BLaER1 treated with 17β-estradiol and CSF1 and Interleukin-3, amounts not matched to agents 10 nM and 100 nM (cell line): ENCODE measurements around the gene PIK3R3.
A peak's percentile ranks its signal among the peaks of the same experiment; 100 is the strongest.
"Not testable (repeated sequence)": the region's sequence is repeated elsewhere in the genome, so short reads cannot be mapped to it uniquely, and the experiment has no call there.

Experiments
- H3K27ac ChIP-seq, 11 experiments: shearing (Covaris generic); formaldehyde crosslinking; 2 replicates each; pipeline ENCODE4 v1.8.1; 2022
- H3K27me3 ChIP-seq, 11 experiments: shearing (Covaris generic); formaldehyde crosslinking; 2 replicates each; pipeline ENCODE4 v1.8.1; 2022
- H3K36me3 ChIP-seq, 11 experiments: shearing (Covaris generic); formaldehyde crosslinking; 2 replicates each; pipeline ENCODE4 v1.8.1; 2022
- H3K4me1 ChIP-seq, 10 experiments: shearing (Covaris generic); formaldehyde crosslinking; 2 replicates each; pipeline ENCODE4 v1.8.1; 2022
- H3K4me2 ChIP-seq, 11 experiments: shearing (Covaris generic); formaldehyde crosslinking; 2 replicates each; pipeline ENCODE4 v1.8.1; 2022
- H3K4me3 ChIP-seq, 10 experiments: shearing (Covaris generic); formaldehyde crosslinking; 2 replicates each; pipeline ENCODE4 v1.8.1; 2022
- H3K9ac ChIP-seq, 11 experiments: shearing (Covaris generic); formaldehyde crosslinking; 2 replicates each; pipeline ENCODE4 v1.8.1; 2022
- H3K9me3 ChIP-seq, 11 experiments: shearing (Covaris generic); formaldehyde crosslinking; replicated peaks in 1 of 11; 2 replicates each; pipeline ENCODE4 v1.8.1; 2022
- H4K20me1 ChIP-seq, 11 experiments: shearing (Covaris generic); formaldehyde crosslinking; 2 replicates each; pipeline ENCODE4 v1.8.1; 2022
- Cebpa-rat ChIP-seq, 11 experiments: shearing (Covaris generic); IDR thresholded peaks; 2 replicates each; pipeline ENCODE4 v1.8.1; 2022

The PIK3R3 gene

DNA sequence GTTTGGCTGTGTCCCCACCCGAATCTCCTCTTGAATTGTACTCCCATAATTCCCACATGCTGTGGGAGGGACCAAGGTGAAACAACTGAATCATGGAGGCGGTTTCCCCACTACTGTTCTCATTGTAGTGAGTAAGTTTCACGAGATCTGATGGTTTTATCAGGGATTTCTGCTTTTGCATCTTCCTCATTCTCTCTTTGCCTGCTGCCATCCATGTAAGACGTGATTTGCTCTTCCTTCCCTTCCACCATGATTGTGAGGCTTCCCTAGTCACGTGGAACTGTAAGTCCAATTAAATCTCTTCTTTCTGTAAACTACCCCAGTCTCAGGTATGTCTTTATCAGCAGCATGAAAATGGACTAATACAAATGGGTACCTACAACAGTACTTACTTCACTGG, 73.5 kb downstream of the PIK3R3 start:
- Histone ChIP-seq H3K4me1 (peaks cover 6 to 17% (median 14%) of the 10 kb centered on the region in 10 experiments; a peak in 17 of 20 replicates), H3K9me3 (peaks cover 16 to 33% (median 25%) of the 10 kb centered on the region in 11 experiments), H3K36me3 (peaks cover 17 to 100% (median 96%) of the 10 kb centered on the region in 11 experiments), H3K9ac (no peak overlapping the region), H4K20me1 (no peaks in the 10 kb centered on the region), H3K27me3 (no peaks in the 10 kb centered on the region), H3K4me2 (no peak overlapping the region), H3K27ac (no peak overlapping the region), H3K4me3 (no peak overlapping the region)
- no peak for TF ChIP-seq Cebpa-rat (IDR thresholded peaks at IDR 0.05)

DNA sequence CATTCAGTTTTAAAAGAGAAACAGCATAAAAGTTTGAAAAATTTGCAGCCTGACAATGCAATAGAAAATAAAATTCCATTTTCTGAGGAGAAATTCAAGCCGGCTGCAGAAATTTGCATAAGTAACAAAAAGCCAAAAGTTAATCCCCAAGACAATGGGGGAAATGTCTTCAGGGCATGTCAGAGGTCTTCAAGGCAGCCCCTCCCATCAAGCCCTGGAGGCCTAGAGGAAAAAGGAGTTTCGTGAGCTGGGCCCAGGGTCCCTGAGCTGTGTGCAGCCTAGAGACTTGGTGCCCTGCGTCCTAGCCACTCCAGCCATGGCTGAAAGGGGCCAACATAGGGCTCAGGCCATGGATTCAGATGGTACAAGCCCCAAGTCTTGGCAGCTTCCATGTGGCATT, 74.6 kb downstream of the PIK3R3 start:
- TF ChIP-seq Cebpa-rat (IDR thresholded peaks at IDR 0.05) = no peak
- Histone ChIP-seq H3K4me2 (no peak overlapping the region), H3K27ac (no peak overlapping the region), H3K4me1 (peaks cover 2 to 14% (median 7%) of the 10 kb centered on the region in 10 experiments; a peak in 17 of 20 replicates), H3K4me3 (no peak overlapping the region), H3K9ac (no peak overlapping the region), H4K20me1 (no peaks in the 10 kb centered on the region), H3K27me3 (no peaks in the 10 kb centered on the region), H3K36me3 (peaks cover 17 to 100% (median 97%) of the 10 kb centered on the region in 11 experiments), H3K9me3 (peaks cover 16 to 33% (median 25%) of the 10 kb centered on the region in 11 experiments)

DNA sequence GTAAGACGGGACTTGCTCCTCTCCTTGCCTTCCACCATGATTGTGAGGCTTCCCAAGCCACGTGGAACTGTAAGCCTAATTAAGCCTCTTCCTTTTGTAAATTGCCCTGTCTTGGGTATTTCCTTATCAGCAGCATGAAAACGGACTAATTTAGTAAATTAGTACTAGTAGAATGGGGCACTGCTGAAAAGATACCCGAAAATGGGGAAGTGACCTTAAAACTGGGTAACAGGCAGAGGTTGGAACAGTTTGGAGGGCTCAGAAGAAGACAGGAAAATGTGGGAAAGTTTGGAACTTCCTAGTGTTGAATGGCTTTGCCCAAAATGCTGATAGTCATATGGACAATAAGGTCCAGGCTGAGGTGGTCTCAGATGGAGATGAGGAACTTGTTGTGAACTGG, 75.2 kb downstream of the PIK3R3 start:
- H3K27me3 ChIP-seq, H3K27ac ChIP-seq, H3K9ac ChIP-seq, H4K20me1 ChIP-seq, H3K4me3 ChIP-seq, H3K4me1 ChIP-seq: not testable (repeated sequence)
- Histone ChIP-seq H3K36me3 (peaks cover 17 to 100% (median 96%) of the 10 kb centered on the region in 11 experiments), H3K9me3 (peaks cover 16 to 33% (median 25%) of the 10 kb centered on the region in 11 experiments), H3K4me2 (peak overlapping the region in 2 of 11 experiments; percentile 12; a peak in 1 of 22 replicates)

DNA sequence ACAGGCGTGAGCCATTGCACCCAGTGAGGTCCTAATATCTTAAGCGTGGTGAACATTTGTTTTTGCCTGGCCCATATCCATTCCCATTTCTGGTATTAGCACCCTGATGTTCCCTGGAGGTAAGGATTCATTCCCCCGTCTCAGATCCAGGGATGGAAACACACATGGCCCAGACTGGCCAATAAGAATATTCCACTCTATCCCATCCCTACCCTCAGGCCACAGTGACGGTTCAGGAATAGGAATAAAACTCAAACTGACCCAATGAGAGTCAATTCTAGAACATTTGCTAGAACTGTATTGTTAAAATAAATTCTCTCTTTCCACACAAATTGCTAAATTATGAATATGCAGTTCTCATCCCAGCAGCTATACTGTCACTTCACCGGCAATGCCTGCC, 76.1 kb downstream of the PIK3R3 start:
- Histone ChIP-seq H3K4me3 (no peak overlapping the region), H4K20me1 (0 out of 22 replicates have a peak, but pooled peaks cover 0 to 6% (median 0%) of the 10 kb centered on the region in 11 experiments), H3K27ac (no peak overlapping the region), H3K4me1 (peaks cover 0 to 8% (median 0%) of the 10 kb centered on the region in 10 experiments; a peak in 3 of 20 replicates), H3K9ac (no peak overlapping the region), H3K9me3 (peaks cover 16 to 30% (median 25%) of the 10 kb centered on the region in 11 experiments), H3K4me2 (peak overlapping the region in 1 of 11 experiments; percentile 12; a peak in 1 of 22 replicates), H3K27me3 (no peaks in the 10 kb centered on the region), H3K36me3 (peaks cover 12 to 100% (median 94%) of the 10 kb centered on the region in 11 experiments)
- no peak for TF ChIP-seq Cebpa-rat (IDR thresholded peaks at IDR 0.05)

DNA sequence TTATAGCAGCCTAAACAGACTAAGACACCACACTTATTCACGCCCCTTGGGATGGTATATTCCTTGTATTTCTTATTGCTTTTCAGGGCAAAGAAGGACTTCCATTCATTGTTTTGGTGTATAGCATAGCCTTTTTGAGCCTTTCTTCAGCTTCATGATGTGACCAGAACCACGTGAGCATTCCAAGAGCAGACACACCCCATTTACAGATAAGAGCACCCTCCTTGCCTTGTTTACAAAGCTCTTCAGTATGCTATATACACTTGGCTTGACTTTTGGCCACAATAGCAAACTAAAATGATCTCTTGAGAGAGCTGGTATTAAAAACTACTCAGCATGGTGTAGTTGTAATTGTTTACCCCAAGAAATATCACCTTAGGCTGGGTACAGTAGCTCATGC, 78.7 kb downstream of the PIK3R3 start:
- H3K4me1 ChIP-seq = peaks cover 0 to 8% (median 0%) of the 10 kb centered on the region in 10 experiments; a peak in 3 of 20 replicates
- no peak for TF ChIP-seq Cebpa-rat (IDR thresholded peaks at IDR 0.05)
- peaks cover 0 to 8% (median 0%) of the 10 kb centered on the region in 11 experiments; a peak in 1 of 22 replicates for H4K20me1 ChIP-seq
- H3K9ac ChIP-seq = no peak overlapping the region
- no peak overlapping the region for H3K4me2 ChIP-seq
- H3K36me3 ChIP-seq = peaks cover 1 to 100% (median 86%) of the 10 kb centered on the region in 11 experiments; a peak in 21 of 22 replicates
- peaks cover under 1 to 10% (median 6%) of the 10 kb centered on the region in 11 experiments; a peak in 20 of 22 replicates for H3K9me3 ChIP-seq
- H3K27me3 ChIP-seq = no peaks in the 10 kb centered on the region
- H3K4me3 ChIP-seq = no peak overlapping the region
- H3K27ac ChIP-seq = no peak overlapping the region

DNA sequence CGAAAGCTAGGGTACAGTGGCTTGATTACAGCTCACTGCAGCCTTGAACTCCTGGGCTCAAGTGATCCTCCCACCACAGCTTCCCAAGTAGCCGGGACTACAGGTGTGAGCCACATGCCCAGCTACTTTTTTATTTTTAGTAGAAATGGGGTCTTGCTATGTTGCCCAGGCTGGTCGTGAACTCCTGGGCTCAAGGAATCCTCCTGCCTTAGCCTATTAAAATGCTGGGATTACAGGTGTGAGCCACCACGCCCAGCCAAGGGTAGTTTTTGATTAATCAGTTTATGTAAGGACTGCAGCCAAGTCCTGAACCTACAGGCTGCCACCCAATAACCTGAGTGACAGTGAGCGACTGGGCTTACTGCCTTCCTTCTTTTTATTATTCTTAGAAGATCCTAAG, 88.3 kb downstream of the PIK3R3 start:
- H3K4me1 ChIP-seq = peaks cover 34 to 52% (median 39%) of the 10 kb centered on the region in 10 experiments
- H3K27ac ChIP-seq = peak overlapping the region in 8 of 11 experiments; percentile 65 to 79 (median 77); a peak in 16 of 22 replicates
- peaks cover 0 to 95% (median 85%) of the 10 kb centered on the region in 11 experiments; a peak in 17 of 22 replicates for H3K36me3 ChIP-seq
- H3K4me2 ChIP-seq = peak overlapping the region; percentile 55 to 81 (median 72); a peak in 21 of 22 replicates
- H3K27me3 ChIP-seq = no peaks in the 10 kb centered on the region
- TF ChIP-seq Cebpa-rat (IDR thresholded peaks at IDR 0.05) = no peak
- H3K9ac ChIP-seq = peak overlapping the region in 7 of 11 experiments; percentile 7 to 66 (median 25); a peak in 9 of 22 replicates
- no peaks in the 10 kb centered on the region for H3K9me3 ChIP-seq
- H3K4me3 ChIP-seq = no peak overlapping the region
- peaks cover 0 to 9% (median 5%) of the 10 kb centered on the region in 11 experiments; a peak in 3 of 22 replicates for H4K20me1 ChIP-seq

DNA sequence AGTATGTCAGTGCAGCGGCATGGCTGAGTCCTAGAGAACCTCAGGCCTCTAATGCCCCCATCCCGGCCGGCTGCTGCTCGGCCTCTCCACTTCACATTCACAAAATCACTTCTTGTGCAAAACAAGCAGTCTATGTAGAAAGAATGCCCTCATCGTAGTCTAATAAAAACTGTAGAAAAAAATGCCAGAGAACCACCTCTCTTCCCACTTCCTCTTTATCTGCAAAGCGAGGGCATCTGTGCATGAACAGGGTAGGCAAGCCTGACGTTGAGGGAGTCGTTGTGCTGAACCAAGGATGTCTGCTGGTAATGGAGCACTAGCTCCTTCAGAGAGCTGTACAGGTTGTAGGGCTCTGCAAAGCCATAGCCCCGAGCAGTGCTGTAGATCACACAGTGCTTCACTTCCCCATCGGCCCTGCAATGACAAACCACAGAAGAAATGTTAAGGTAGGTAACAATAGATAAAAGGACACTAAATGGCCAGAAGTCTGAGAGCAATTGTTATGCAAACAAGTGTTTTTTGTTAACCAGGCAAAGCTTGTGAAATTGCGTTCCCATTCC, 88.9 kb downstream of the PIK3R3 start:
- peak in 5 of 11 experiments; percentile 10 to 59 (median 48); a peak in 7 of 22 replicates for TF ChIP-seq Cebpa-rat (IDR thresholded peaks at IDR 0.05)
- peak overlapping the region; percentile 55 to 81 (median 72) for H3K4me2 ChIP-seq
- no peak overlapping the region; a peak in 1 of 20 replicates for H3K4me3 ChIP-seq
- peak overlapping the region in 10 of 11 experiments; percentile 31 to 70 (median 60); a peak in 17 of 22 replicates for H3K9ac ChIP-seq
- H3K36me3 ChIP-seq = peaks cover 0 to 94% (median 83%) of the 10 kb centered on the region in 11 experiments; a peak in 17 of 22 replicates
- H3K4me1 ChIP-seq = peaks cover 34 to 53% (median 39%) of the 10 kb centered on the region in 10 experiments
- H3K9me3 ChIP-seq = no peaks in the 10 kb centered on the region
- H3K27me3 ChIP-seq = no peaks in the 10 kb centered on the region
- H4K20me1 ChIP-seq = peaks cover 0 to 9% (median 5%) of the 10 kb centered on the region in 11 experiments; a peak in 3 of 22 replicates
- peak overlapping the region in 9 of 11 experiments; percentile 62 to 79 (median 78); a peak in 18 of 22 replicates for H3K27ac ChIP-seq

DNA sequence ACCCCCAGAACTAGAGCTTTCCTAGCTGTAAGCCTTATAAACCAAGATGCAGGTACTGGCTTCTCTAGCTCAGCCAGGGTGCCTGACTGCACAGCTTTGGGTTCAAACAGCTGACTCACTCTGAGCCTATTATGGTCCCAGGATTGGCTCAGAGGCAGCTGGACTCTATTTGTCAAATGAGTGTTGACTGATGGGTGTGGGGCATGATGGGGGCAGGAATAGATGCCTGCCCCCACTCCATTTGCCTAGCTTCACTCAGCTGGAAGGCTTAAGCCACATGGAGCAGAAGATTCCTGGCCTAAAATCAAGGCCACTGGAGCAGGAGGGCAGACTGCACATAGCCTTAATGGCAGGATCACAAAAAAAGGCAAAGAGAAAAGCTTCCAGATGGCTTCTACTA, 90.5 kb downstream of the PIK3R3 start:
- peak overlapping the region in 9 of 11 experiments; percentile 10 to 79 (median 78); a peak in 16 of 22 replicates for H3K27ac ChIP-seq
- H3K4me3 ChIP-seq = no peak overlapping the region
- H3K4me2 ChIP-seq = peak overlapping the region; percentile 55 to 81 (median 72)
- H3K9me3 ChIP-seq = no peaks in the 10 kb centered on the region
- H3K4me1 ChIP-seq = peaks cover 34 to 60% (median 39%) of the 10 kb centered on the region in 10 experiments
- no peaks in the 10 kb centered on the region for H3K27me3 ChIP-seq
- H4K20me1 ChIP-seq = peaks cover 0 to 15% (median 6%) of the 10 kb centered on the region in 11 experiments; a peak in 7 of 22 replicates
- no peak for TF ChIP-seq Cebpa-rat (IDR thresholded peaks at IDR 0.05)
- H3K36me3 ChIP-seq = peaks cover 0 to 89% (median 68%) of the 10 kb centered on the region in 11 experiments; a peak in 17 of 22 replicates
- peak overlapping the region in 5 of 11 experiments; percentile 10 to 66 (median 15); a peak in 5 of 22 replicates for H3K9ac ChIP-seq

DNA sequence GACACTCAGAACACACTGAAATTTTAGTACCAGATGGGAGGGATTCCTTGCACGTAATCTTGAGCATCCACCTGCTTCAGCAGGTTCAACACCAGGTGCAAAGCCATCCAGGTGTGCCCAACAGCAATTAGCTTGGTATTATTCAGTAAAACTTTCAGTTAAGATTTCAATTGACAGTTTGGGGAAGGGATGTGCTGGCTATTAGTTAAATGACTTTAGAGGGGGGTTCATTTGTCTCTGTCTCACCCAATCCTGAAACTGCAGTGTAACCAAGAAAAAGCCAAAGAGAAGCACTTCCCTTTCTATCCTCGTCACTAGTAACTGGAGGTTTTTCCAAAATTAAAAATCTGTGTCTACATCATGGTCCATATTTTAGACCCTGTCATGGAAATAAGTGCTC, 90.9 kb downstream of the PIK3R3 start:
- Histone ChIP-seq H3K4me3 (no peak overlapping the region), H3K4me2 (peak overlapping the region; percentile 55 to 81 (median 72); a peak in 18 of 22 replicates), H3K36me3 (peaks cover 0 to 89% (median 64%) of the 10 kb centered on the region in 11 experiments; a peak in 17 of 22 replicates), H3K4me1 (peaks cover 34 to 63% (median 39%) of the 10 kb centered on the region in 10 experiments), H4K20me1 (peaks cover 0 to 19% (median 6%) of the 10 kb centered on the region in 11 experiments; a peak in 7 of 22 replicates), H3K27me3 (no peaks in the 10 kb centered on the region), H3K27ac (peak overlapping the region in 8 of 11 experiments; percentile 72 to 79 (median 78); a peak in 14 of 22 replicates), H3K9ac (peak overlapping the region in 2 of 11 experiments; percentile 15 to 19; a peak in 1 of 22 replicates), H3K9me3 (no peaks in the 10 kb centered on the region)
- TF ChIP-seq Cebpa-rat (IDR thresholded peaks at IDR 0.05) = no peak
